SW 1271 (cell line): Measurements from ENCODE around the gene RNF41.
"Not testable (repeated sequence)": the region's sequence is repeated elsewhere in the genome, so short reads cannot be mapped to it uniquely, and the experiment has no call there.

Experiments used
- DNase-seq, 2 experiments: peaks; one replicate each; lab custom pipeline; 2025; lab: John Stamatoyannopoulos, UW

RNF41 gene

DNA sequence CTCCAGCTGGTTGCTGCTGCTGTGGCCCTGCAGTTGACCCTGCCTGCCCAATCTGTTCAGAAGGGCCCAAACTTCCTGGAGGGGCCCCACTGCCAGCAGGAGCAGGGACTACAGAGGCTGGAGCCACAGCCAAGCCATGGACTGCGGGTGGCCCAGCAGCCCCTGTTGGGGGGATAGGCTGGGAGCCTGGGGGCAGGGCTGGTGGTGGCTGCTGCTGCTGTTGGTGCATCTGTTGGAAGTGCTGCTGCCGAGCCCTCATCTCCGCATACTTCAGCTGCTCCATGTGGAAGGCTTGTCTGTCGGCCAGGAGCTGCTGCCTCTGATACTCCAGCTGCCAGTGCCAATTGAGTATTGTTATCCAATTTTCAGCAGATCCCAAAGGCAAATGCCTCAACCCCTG lies 56.4 kb downstream of the RNF41 start:
- DNase-seq = no peak

DNA sequence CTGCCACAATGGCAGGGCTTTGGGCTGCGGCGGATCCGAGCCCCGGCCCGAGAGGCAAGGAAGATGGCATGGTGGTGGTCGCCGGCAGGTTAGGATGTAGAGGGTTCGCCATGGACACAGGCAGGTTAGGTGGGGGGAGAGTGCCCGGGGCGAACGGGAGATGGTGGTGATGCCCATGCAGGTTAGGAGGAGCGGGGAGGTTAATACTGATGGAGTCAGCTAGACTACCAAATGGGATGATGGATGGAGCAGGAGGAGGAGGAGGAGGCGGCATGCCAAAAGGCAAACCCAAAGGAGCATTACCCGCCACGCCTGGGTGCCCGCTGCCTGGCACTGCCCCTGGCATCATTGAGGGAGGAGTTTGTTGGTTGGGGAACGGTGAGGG lies 57.4 kb downstream of the RNF41 start:
- DNase-seq = no peak

DNA sequence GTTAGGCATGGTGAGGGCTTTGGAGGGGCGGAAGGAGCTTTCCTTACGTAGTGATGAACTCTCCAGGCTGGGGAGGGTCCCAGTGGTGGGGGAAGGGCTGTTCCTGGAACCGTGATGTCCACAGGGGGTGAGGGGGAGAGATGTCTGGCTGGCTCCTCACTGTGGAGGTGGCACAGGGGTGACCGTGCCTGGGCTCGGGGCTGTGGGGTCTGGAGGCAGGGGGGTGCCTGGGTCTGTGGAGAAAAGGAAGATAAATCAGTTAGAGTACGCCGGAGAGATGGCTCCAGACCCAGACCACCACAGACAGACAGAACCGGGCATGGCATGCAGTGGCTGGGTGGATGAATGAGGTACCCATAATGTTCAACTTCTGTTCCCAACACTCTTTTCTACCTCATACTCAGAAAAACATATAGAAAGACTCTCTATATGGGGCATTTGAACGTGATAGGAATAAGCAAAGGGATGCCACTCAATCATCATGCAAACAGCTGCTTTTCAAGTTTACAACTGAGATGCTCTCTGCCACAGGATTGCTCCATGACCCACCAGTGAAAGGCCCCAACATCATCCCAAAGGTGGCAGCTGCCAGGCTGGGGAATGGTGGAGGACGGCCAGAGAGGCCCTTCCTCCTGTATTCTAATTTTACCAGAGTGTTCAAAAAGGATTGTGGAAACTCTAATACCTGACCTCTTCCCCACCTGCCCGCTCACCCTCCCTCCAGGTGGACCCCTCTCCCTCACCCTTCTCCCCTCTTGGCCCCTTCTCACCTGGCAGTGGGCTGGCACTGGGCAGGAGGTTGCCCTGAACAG lies 58.0 kb downstream of the RNF41 start:
- DNase-seq = no peak

DNA sequence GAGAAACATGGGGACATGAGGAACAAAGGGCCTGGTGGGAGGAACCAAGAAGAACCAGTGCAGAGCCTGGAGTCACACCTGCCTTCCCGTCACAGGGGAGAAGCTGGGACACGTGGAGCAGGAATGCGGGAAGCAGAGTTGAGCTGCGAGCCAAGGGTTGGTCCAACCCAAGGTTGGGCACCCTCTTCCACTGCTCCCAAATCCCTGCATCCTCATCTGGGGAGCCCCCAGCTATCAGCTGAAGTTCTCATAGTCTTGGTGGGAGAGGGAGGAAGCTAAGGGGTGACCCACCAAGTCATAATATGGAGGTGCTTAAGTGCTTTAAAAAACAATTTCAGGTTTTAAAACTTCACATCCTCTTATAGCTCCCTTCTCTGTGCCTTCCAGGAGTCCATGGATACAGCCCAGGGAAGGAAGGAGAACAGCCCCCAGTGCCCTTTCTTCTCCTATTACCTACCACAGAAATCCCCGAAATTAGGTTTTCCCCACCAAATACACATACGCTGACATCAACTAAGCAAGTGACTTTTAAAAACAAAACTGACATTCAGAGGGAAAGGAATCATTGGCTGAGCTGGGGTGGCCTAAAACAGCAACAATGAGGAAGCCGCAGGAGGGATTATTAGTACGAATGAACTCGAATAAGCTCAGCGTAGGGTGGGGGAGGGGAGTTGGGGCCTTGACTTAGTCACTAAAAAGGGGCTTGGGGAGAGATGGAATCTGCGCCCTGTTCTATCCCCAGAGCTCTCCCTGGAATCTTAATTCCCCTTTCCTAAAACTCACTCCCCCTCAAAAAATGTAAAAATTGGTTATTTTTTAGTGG lies 59.0 kb downstream of the RNF41 start:
- no peak for DNase-seq

DNA sequence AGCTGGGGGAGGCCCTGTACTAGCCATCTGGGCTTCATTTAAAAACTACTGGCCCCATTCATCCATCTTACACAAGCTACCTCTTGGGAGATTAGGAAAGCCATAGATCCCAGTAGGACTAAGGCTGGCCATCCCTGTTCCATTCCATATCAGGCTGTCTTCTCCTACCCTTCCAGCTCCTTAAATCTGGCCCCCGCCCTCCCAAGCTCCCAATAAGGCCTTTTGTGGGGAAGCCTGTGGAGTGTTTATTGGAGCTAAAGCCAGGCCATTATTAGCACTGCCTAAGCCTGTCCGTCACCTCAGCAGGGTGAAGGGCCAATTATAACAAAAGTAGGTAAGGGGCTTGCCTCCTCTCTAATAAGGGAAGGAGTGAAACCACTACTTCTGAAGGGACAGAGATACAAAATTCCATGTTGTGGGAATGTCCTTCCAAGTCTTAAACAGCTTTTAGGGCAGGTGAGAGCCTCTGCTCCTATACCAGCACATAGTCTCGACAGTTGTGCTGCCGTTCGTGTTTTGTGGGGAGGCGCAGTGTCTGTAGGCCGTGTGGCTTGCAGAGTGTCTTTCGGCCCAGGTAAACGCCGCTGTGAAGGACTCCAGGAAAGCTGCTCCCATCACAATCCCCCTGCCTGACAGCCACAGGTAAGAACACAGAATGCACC lies 59.9 kb downstream of the RNF41 start:
- DNase-seq = no peak

DNA sequence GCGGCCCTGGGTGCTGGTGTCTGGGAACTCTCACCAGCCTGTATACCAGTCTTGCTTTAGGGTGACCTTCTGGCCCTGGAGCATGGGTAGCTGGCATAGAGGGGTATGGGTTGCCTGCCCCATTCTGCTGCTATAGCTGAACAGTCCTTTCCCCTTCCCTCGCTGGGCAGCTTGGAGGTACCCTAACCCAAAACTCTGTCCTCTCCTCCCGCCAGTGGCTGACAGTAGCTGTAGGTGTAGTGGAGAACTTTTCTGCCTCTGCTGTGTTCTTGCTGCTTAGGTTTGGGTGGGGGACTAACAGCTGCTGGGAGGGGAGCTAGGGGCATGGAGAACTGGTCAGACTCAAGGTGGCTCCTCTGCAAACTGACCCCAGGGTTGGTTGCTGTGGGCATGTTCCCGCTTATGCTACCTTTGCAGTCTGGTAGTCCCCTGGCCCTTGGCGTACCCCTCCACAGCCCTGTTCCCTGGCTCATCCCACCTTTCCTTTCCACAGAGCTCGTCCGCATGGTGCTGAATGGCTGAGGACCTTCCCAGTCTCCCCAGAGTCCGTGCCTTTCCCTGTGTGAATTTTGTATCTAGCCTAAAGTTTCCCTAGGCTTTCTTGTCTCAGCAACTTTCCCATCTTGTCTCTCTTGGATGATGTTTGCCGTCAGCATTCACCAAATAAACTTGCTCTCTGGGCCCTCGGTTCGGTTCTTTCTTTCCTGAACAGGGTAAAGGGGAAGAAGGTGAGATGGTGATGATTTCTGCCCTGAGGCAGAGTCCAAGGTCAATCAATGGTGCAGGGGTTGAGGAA lies 60.6 kb downstream of the RNF41 start:
- DNase-seq = no peak

DNA sequence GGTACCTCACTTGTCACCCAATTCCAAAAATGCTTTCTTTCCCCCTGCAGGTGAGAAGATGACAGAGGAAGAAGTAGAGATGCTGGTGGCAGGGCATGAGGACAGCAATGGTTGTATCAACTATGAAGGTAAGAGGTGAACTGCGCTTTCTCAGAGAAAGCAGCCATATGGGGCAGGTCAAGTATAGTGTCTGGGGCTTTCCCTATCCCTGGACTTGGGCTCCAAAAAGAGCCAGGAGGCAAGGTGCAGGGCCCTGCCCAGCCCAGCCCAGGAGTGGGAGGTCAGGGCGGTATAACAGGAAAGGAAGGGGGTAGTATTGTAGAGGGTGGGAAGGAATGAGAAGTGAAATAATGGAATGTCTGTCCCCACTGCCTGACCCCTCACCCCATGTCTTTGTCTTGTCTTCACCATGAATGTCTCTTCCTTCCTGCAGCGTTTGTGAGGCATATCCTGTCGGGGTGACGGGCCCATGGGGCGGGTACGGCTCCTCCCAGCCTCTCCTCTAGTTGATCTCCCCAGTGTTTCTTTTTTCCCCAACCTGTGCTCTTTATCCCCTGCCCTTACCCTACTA lies 61.4 kb downstream of the RNF41 start:
- DNase-seq = peak in 1 of 2 experiments; percentile 36

DNA sequence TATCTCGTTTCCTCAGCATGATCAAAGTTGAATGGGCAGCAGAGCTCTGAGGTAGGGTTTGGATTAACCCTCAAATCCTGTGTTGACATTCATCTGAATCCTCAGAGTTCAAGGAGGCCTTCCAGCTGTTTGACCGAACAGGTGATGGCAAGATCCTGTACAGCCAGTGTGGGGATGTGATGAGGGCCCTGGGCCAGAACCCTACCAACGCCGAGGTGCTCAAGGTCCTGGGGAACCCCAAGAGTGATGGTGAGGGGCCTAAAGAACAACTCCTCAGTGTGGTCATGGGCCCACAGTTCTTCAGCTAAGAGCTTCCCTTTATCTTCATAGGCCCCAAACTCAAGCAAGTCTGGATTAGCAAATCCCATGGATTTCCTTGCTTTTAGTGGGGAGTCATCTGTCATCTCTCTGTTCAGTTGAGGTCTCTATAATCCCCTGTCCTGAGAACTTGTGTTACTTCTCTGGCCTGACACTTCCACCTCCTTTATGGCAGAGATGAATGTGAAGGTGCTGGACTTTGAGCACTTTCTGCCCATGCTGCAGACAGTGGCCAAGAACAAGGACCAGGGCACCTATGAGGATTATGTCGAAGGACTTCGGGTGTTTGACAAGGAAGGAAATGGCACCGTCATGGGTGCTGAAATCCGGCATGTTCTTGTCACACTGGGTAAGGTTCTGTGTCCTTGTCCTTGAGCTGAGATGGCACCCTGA lies 62.1 kb downstream of the RNF41 start:
- no peak for DNase-seq

DNA sequence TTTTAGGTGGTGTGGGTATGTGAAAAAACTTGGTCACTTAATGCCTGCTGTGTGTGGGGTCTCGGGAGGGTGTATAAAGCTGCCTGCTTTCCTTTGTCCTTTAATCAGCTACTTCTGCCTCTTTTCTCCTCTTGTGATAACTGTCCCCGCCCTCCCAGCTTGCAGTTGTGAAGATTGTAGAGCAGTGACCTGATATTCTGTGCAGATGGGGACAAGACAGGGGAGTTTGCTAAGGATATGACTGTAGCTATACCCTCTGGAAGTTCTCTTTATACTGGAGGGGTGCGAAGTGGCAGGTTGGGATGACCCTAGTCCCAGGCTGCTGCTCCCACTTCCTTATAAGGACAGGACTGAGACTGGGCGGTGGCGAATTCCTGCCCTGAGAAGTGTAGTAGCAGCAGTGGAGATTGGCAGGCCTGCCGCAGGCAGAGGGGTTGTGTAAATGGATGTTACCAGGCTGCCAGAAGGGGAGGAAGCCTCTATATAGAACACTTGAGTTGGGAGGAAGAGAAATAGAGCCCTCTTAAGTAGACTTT lies 62.7 kb downstream of the RNF41 start:
- DNase-seq = peak in 1 of 2 experiments; percentile 55

DNA sequence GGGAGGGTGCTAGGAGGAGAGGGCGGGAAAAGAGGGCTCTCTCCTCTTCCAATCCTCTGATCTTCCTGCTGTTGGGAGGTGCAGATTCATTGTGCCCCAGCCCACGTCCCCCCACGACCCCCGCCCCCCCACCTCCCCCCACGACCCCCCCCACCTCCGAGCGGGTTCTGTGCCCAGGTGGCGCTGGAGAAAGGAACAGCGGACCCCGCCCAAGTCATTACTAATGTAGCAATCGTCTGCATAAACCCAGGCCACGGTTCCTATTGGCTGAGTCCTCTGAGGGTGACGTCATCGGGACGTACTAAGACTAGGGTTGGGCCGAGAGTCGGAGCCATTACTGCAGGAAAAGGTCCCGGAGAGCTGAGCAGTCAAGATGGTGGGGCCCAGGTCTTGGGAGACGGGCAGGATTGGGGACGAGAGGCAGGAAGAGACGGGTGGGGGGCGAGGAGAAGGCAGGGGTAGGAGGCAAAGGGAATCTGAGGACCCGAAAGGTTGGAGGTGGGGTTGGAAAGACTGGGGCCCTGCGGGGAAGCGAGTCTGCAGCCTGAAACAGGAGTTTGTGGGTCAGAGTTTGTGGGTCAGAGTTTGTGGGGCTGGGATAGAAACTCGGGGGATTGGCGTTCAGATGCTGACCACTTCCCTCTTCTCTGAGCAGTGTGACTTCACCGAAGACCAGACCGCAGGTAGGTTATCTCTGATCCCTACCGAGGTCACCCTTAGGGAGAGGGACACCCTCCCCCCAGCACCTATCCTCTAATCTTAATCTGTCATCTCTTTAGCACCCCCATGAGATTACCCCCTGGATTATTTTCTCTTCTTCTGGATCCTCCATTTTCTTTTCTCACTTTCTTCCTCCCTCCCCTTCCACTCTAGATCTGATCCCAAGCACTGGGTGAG lies 63.4 kb downstream of the RNF41 start, which contains the start of gene MYL6:
TSS of gene MYL6 (plus strand) at position 331 of the 897 bp plus-strand sequence. CDS start at position 374, 43 bp downstream.
- peak; percentile 92 to 98 for DNase-seq

DNA sequence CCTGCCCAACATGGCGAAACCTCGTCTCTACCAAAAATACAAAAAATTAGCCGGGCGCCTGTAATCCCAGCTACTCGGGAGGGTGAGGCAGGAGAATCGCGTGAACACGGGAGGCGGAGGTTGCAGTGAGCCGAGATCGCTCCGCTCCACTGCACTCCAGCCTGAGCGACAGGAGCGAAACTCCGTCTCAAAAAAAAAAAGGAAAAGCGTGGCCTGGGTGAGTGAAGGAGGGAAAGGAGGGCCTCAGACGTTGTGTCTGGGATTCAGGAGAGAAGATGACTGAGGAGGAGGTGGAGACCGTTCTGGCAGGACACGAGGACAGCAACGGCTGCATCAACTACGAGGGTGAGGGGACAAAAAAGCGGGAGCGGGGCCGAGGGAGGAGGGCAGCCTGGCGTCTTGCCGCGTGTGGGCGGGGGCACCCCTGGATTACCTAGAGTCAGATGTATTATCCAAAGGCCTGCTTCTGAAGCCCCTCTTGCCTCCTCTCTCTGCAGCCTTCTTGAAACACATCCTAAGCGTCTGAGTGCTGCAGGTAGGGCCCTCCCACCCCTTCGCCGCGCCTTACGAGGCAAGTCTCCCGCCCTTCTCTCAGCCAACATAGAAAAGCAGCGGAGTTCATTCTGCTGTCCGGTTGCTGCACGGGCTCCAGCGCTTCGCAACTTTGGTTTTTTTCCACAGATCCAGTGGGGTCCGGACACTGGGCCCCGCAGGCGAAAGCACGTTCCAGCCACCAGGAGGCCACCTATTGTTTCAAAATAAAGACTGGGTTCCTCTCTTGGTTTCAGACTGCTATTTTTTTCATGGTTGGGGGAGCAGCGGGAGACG lies 64.3 kb downstream of the RNF41 start:
- peak; percentile 86 to 93 for DNase-seq

DNA sequence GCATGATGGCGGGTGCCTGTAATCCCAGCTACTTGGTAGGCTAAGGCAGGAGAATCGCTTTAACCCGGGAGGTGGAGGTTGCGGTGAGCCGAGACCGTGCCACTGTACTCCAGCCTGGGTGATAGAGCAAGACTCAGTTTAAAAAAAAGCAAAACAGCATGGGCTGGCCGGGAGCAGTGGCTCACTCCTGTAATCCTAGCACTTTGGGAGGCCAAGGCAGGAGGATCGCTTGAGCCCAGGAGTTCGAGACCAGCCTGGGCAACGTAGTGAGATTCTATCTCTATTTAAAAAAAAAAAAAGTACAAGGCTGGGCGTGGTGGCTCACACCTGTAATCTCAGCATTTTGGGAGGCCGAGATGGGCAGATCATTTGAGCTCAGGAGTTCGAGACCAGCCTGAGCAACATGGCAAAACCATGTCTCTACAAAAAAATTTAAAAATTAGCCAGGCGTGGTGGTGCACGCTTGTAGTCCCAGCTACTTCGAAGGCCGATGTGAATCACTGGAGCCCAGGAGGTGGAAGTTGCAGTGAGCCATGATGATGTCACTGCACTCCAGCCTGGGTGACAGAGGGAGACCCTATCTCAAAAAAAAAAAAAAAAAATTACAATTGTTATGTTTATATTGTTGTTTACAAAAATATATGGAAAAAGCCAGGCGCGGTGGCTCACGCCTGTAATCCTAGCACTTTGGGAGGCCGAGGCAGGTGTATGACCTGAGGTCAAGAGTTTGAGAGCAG lies 65.1 kb downstream of the RNF41 start:
- not testable (repeated sequence) for DNase-seq

DNA sequence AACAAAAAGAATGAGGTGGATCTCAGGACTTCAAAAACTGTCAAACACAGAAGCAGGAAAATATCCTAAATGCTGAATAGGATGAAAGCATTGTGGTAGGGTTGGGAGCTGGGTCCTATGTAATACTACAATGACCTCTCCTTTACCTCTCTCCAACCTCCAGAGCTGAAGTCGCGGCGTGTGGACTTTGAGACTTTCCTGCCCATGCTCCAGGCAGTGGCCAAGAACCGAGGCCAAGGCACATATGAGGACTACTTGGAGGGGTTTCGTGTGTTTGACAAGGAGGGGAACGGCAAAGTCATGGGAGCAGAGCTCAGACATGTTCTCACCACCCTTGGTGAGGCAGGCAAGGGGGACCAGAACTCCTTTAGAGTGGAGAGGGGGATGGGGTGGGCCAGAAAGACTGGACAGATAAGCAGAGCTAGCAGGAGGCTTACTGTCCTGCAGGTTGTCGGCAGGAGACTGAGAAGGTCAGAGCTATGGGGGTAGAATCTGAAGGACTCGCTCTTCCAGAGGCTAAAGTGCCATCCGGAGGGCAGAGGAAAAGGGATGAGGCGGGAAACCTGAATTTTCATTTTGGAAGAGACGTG lies 66.4 kb downstream of the RNF41 start:
- no peak for DNase-seq

DNA sequence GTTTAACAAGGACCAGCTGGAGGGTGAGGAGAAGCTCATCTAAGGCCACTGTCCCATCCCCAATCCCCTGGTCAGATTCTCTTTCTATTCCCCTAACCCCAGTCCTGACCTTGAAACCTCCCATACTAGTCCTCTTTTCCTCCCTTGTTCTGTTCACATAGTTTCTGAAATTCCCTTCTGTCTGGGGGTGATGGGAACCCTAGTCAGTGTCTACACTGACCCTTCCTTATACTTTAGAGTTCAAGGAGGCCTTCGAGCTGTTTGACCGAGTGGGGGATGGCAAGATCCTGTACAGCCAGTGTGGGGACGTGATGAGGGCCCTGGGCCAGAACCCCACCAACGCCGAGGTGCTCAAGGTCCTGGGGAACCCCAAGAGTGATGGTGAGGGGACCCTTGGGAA lies 66.9 kb downstream of the RNF41 start:
- no peak for DNase-seq

DNA sequence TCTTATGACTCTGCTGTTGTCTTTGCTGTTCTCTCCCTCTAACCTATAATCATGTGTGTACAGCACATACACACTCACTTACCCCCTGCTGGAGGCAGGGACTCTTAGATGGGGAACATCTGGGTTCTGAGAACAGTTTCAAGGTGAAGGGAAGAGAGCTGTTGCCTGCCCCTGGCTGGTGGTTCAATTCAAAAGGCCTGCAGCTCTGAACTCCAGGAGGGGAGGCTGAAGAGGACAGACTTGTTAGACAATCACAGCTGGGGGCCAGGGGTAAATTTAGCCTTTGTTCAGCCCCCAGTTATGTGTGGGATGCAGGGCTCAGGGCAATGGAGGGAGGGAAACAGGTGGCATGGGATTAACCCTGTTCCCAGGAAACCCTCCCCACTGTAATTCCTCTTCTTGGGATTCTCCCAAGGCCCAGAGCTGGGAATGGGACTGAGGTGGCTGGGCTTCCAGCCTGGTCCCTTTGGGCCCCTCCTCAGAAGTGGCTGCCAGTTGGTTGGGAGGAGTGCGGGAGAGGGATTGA lies 67.4 kb downstream of the RNF41 start:
- no peak for DNase-seq

DNA sequence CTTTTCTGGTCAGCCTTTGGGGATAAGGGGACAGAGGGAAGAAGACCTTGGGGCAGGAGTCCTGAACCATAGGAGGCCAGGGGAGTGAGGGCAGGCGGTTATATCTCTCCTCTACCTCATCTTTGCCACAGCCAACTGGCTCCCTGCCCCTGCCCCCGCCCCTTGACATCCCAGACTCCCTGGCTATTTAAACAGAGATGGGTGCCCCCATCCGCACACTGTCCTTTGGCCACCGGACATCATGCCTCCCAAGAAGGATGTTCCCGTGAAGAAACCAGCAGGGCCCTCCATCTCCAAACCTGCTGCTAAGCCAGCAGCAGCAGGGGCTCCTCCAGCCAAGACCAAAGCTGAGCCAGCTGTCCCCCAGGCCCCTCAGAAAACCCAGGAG lies 68.0 kb downstream of the RNF41 start:
- DNase-seq = no peak
